ENCODE measurements around the gene SETD4.

GRCh38 chr21:36045993-36046392 is 14.3 kb downstream of the SETD4 start:
- TF ChIP-seq CTCF (IDR thresholded peaks at IDR 0.05) (no peak), POLR2AphosphoS5 (IDR thresholded peaks at IDR 0.05; ENCODE audit: low read depth, low read length) (no peak)
